A549 (cell line): ENCODE measurements around the gene SCD.

Experiments used
- CHD2 ChIP-seq: fragments of 150-350 bp; IDR thresholded peaks from 2 replicates; pipeline ENCODE4 v1.6.1; 2014; ENCODE audit warnings: low read length; ENCODE audit not compliant: partially characterized antibody
- EP300 ChIP-seq, 2 experiments: fragments of >200 bp; sonication (Bioruptor Twin); formaldehyde crosslinking; IDR thresholded peaks; 2 replicates in 1 of 2; 3 replicates in 1 of 2; pipeline ENCODE4 v1.6.1; 2016 to 2017
- FOSB ChIP-seq: fragments of 250-450 bp; sonication (Bioruptor Pico); IDR thresholded peaks from 2 replicates; pipeline ENCODE4 v1.5.0; 2020; ENCODE audit warnings: mild to moderate bottlenecking, moderate library complexity
- MAFK ChIP-seq: fragments of 450-650 bp; IDR thresholded peaks from 2 replicates; pipeline ENCODE4 v1.6.1; 2014; ENCODE audit not compliant: partially characterized antibody
- MAZ ChIP-seq: fragments of 150-350 bp; IDR thresholded peaks from 2 replicates; pipeline ENCODE4 v1.6.1; 2014; ENCODE audit warnings: antibody characterized with exemption, low read depth, low read length, borderline replicate concordance
- NPAS2 ChIP-seq: fragments of 250-450 bp; sonication (Bioruptor Pico); IDR thresholded peaks from 2 replicates; pipeline ENCODE4 v1.8.0; 2022; ENCODE audit warnings: mild to moderate bottlenecking, moderate library complexity, borderline replicate concordance
- POLR2A ChIP-seq: IDR thresholded peaks from 2 replicates; pipeline ENCODE4 v1.6.1; 2012; ENCODE audit warnings: mild to moderate bottlenecking, low read length
- RFX5 ChIP-seq: fragments of 450-650 bp; IDR thresholded peaks from 2 replicates; pipeline ENCODE4 v1.7.1; 2014; ENCODE audit warnings: antibody characterized with exemption, mild to moderate bottlenecking, moderate library complexity
- ZC3H11A ChIP-seq: fragments of 450-650 bp; IDR thresholded peaks from 2 replicates; pipeline ENCODE4 v1.6.1; 2014; ENCODE audit warnings: antibody characterized with exemption, mild to moderate bottlenecking
- TF ChIP-seq, protein P1 (sequence below): fragments of >200 bp; sonication (Bioruptor Twin); formaldehyde crosslinking; IDR thresholded peaks from 3 replicates; pipeline ENCODE4 v1.5.1; 2016
- TF ChIP-seq, protein P2 (sequence below): fragments of 450-650 bp; IDR thresholded peaks from 2 replicates; pipeline ENCODE4 v1.6.1; 2014; ENCODE audit warnings: antibody characterized with exemption

DNA sequence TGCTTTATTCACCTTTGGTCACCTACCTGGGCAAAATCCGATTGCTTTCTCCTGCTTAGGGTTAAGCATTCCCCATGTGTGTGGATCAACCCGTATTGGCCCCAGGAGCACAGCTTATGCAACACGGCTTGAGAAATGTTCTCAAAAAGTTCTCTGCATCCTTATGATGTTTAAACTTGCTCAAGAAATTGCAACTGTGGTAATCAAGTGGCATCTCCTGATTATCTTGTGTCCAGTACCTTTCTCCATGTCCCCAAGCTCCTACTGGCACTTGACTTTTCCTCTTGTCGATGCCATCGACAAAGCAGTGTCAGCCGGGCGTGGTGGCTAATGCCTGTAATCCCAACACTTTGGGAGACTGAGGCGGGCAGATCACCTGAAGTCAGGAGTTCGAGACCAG is 12.3 kb upstream of the SCD start:
- no peak for TF ChIP-seq MAFK
- no peak for TF ChIP-seq ZC3H11A
- no peak for TF ChIP-seq MAZ
- TF ChIP-seq CHD2, result no peak
- TF ChIP-seq, protein P1, sequence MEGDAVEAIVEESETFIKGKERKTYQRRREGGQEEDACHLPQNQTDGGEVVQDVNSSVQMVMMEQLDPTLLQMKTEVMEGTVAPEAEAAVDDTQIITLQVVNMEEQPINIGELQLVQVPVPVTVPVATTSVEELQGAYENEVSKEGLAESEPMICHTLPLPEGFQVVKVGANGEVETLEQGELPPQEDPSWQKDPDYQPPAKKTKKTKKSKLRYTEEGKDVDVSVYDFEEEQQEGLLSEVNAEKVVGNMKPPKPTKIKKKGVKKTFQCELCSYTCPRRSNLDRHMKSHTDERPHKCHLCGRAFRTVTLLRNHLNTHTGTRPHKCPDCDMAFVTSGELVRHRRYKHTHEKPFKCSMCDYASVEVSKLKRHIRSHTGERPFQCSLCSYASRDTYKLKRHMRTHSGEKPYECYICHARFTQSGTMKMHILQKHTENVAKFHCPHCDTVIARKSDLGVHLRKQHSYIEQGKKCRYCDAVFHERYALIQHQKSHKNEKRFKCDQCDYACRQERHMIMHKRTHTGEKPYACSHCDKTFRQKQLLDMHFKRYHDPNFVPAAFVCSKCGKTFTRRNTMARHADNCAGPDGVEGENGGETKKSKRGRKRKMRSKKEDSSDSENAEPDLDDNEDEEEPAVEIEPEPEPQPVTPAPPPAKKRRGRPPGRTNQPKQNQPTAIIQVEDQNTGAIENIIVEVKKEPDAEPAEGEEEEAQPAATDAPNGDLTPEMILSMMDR, result no peak
- no peak for TF ChIP-seq FOSB (CRISPR knock-in tag)
- no peak for TF ChIP-seq NPAS2
- no peak for TF ChIP-seq RFX5
- TF ChIP-seq, protein P2, sequence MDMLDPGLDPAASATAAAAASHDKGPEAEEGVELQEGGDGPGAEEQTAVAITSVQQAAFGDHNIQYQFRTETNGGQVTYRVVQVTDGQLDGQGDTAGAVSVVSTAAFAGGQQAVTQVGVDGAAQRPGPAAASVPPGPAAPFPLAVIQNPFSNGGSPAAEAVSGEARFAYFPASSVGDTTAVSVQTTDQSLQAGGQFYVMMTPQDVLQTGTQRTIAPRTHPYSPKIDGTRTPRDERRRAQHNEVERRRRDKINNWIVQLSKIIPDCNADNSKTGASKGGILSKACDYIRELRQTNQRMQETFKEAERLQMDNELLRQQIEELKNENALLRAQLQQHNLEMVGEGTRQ, result no peak
- TF ChIP-seq POLR2A, result no peak
- TF ChIP-seq EP300 (IDR thresholded peaks at IDR 0.05), result no peak
